ENCODE results near the gene CLDN6. TPM values are rescaled to one million over a fixed set of nuclear protein-coding genes. Genes with fewer than 3 reads are reported as not detected.
A peak's percentile ranks its signal among the peaks of the same experiment; 100 is the strongest.

CLDN6 gene
- total RNA-seq = not detected
- long read RNA-seq = 0 reads

GRCh38 chr16:3017794-3018506, at the start of gene CLDN6:
Gene CLDN6, minus strand, starts transcription at chr16:3018183. Its CDS starts 2,162 bp downstream, at chr16:3016021.
- Histone ChIP-seq H3K4me3 (no peak within 1 kb of the TSS), H3K9me3 (no peaks in the 10 kb centered on the region), H3K36me3 (no peaks in the 10 kb centered on the region), H3K4me1 (peaks cover 47% of the 10 kb centered on the region), H3K27me3 (ENCODE audit: low read depth) (peaks cover 32% of the 10 kb centered on the region), H3K27ac (no peak within 1 kb of the TSS)
- peak; percentile 13 for TF ChIP-seq CTCF (IDR thresholded peaks at IDR 0.05)
- ATAC-seq (no peak), DNase-seq (no peak)
- intact Hi-C loops (cut with DNase I) = no loop called here

- ATAC-seq (peak in 1 of 2 donors; percentile 10), DNase-seq (no peak)
- Histone ChIP-seq H3K27ac (peak overlapping the region; percentile 80), H3K4me1 (peaks cover 26% of the 10 kb centered on the region), H3K4me3 (peak overlapping the region; percentile 59), H3K36me3 (peaks cover 4% of the 10 kb centered on the region), H3K27me3 (ENCODE audit: low read depth) (no peaks in the 10 kb centered on the region), H3K9me3 (no peaks in the 10 kb centered on the region)
- TF ChIP-seq CTCF (IDR thresholded peaks at IDR 0.05) = no peak
- intact Hi-C loops (cut with DNase I) = no loop called here
These were observed 48.4 kb upstream of the CLDN6 start for GRCh38 chr16:3066440-3066748.

- H3K36me3 ChIP-seq = peaks cover 4% of the 10 kb centered on the region
- peak overlapping the region; percentile 80 for H3K27ac ChIP-seq
- ATAC-seq (peak; percentile 10 to 25), DNase-seq (no peak)
- H3K9me3 ChIP-seq = no peaks in the 10 kb centered on the region
- no peaks in the 10 kb centered on the region for H3K27me3 ChIP-seq (ENCODE audit: low read depth)
- intact Hi-C loops (cut with DNase I) = no loop called here
- peak overlapping the region; percentile 59 for H3K4me3 ChIP-seq
- peaks cover 26% of the 10 kb centered on the region for H3K4me1 ChIP-seq
- no peak for TF ChIP-seq CTCF (IDR thresholded peaks at IDR 0.05)
These were observed 47.9 kb upstream of the CLDN6 start for GRCh38 chr16:3065742-3066439.

- H3K27me3 ChIP-seq (ENCODE audit: low read depth) = no peaks in the 10 kb centered on the region
- intact Hi-C loops (cut with DNase I) = no loop called here
- ATAC-seq (peak; percentile 78 to 89), DNase-seq (no peak)
- H3K27ac ChIP-seq = peak within 1 kb of the TSS; percentile 80
- TF ChIP-seq CTCF (IDR thresholded peaks at IDR 0.05) = no peak
- H3K4me3 ChIP-seq = peak within 1 kb of the TSS; percentile 59
- no peaks in the 10 kb centered on the region for H3K9me3 ChIP-seq
- H3K4me1 ChIP-seq = peaks cover 27% of the 10 kb centered on the region
- H3K36me3 ChIP-seq = peaks cover 4% of the 10 kb centered on the region
These were observed 47.2 kb upstream of the CLDN6 start, which contains the start of gene IL32 for GRCh38 chr16:3065069-3065741. Gene IL32, plus strand, starts transcription at chr16:3065640. Its CDS starts 172 bp downstream, at chr16:3065812.

- no peak for ATAC-seq
- Histone ChIP-seq H3K36me3 (peaks cover 4% of the 10 kb centered on the region), H3K27me3 (ENCODE audit: low read depth) (no peaks in the 10 kb centered on the region), H3K27ac (no peak overlapping the region), H3K9me3 (no peaks in the 10 kb centered on the region), H3K4me1 (peaks cover 35% of the 10 kb centered on the region), H3K4me3 (no peak overlapping the region)
- no peak for DNase-seq
- intact Hi-C loops (cut with DNase I) = no loop called here
- no peak for TF ChIP-seq CTCF (IDR thresholded peaks at IDR 0.05)
These were observed 45.8 kb upstream of the CLDN6 start for GRCh38 chr16:3063625-3064386.
